ENCODE measurements around the gene PAQR6.

Gene PAQR6

GRCh38 chr1:156238248-156238647 lies 9.6 kb downstream of the PAQR6 start:
- no peak overlapping the region for H3K4me3 ChIP-seq (ENCODE audit: low read depth, low read length)
- no peak for DNase-seq (ENCODE audit: low read depth)
- TF ChIP-seq CTCF (IDR thresholded peaks at IDR 0.05; ENCODE audit: insufficient read depth, low read depth, low read length, missing control alignments) = no peak

GRCh38 chr1:156236164-156236563 lies 11.7 kb downstream of the PAQR6 start:
- DNase-seq (ENCODE audit: low read depth) = no peak
- TF ChIP-seq CTCF (IDR thresholded peaks at IDR 0.05; ENCODE audit: insufficient read depth, low read depth, low read length, missing control alignments) = no peak
- no peak overlapping the region for H3K4me3 ChIP-seq (ENCODE audit: low read depth, low read length)

DNA sequence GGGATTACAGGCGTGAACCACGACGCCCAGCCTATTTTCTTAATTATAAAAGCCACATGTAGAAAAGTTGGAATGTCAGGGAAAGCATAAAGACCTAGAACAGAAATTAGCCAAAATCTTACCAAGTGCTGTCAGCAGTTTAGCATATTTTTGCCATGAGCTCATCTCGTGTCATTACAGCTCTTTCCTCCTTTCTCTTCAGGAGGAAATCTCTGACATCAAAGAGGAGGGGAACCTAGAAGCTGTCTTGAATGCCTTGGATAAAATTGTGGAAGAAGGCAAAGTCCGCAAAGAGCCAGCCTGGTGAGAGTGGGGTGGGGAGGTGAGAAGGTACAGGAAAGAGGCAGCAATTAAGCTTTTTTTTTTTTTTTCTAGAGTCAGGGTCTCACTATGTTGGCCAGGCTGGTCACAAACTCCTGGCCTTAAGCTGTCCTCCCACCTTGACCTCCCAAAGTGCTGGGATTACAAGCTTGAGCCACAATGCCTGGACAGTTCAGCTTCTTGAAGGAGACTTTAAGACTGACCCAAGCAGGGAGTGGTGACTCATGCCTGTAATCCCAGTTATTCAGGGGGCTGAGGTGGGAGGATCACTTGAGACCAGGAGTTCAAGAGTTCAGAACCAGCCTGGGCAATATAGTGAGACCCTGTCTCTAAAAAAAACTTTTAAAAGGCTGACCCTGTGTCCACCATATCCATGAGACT lies 14.3 kb downstream of the PAQR6 start:
- no peak for DNase-seq (ENCODE audit: low read depth)
- H3K4me3 ChIP-seq (ENCODE audit: low read depth, low read length) = no peak overlapping the region
- no peak for TF ChIP-seq CTCF (IDR thresholded peaks at IDR 0.05; ENCODE audit: insufficient read depth, low read depth, low read length, missing control alignments)

DNA sequence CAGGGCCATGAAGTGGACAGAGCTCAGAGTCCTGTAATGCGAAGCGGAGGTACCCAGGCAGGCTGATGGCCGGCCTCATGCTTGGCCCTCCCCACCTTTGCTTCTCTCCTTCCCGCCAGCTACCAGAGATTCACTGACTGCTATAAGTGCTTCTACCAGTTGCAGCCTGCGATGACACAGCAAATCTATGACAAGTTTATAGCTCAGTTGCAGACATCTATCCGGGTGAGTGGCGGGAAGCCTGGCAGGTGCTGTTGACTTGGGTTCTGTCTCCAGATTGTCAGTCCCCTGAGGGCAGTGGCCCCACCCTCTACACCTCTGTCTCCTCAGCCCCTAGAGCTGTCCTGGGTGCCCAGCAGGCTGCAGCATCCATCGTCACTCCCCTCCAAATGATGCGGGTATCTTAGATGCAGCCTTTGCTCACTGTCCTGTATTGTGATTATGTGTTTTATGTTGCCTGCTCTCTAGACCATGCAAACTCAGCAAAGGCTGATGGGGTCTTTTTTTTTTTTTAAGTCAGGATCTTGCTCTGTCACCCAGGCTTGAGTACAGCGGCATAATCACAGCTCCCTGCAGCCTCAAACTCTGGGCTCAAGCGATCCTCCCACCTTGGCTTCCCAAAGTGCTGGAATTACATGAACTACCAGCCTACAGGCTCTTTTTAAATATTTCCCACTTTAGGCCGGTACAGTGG lies 15.5 kb downstream of the PAQR6 start:
- H3K4me3 ChIP-seq (ENCODE audit: low read depth, low read length) = no peak overlapping the region
- no peak for TF ChIP-seq CTCF (IDR thresholded peaks at IDR 0.05; ENCODE audit: insufficient read depth, low read depth, low read length, missing control alignments)
- no peak for DNase-seq (ENCODE audit: low read depth)

- no peak for DNase-seq (ENCODE audit: low read depth)
- no peak overlapping the region for H3K4me3 ChIP-seq (ENCODE audit: low read depth, low read length)
- TF ChIP-seq CTCF (IDR thresholded peaks at IDR 0.05; ENCODE audit: insufficient read depth, low read depth, low read length, missing control alignments) = no peak
These were observed 17.4 kb downstream of the PAQR6 start for GRCh38 chr1:156230473-156230837.

- H3K4me3 ChIP-seq (ENCODE audit: low read depth, low read length) = no peak overlapping the region
- no peak for DNase-seq (ENCODE audit: low read depth)
- TF ChIP-seq CTCF (IDR thresholded peaks at IDR 0.05; ENCODE audit: insufficient read depth, low read depth, low read length, missing control alignments) = no peak
These were observed 17.9 kb downstream of the PAQR6 start for GRCh38 chr1:156229809-156230472.

Data from GM12865 (cell line).